ENCODE data around the gene HM13.
"Not testable (repeated sequence)": the region's sequence is repeated elsewhere in the genome, so short reads cannot be mapped to it uniquely, and the experiment has no call there.

The HM13 gene

DNA sequence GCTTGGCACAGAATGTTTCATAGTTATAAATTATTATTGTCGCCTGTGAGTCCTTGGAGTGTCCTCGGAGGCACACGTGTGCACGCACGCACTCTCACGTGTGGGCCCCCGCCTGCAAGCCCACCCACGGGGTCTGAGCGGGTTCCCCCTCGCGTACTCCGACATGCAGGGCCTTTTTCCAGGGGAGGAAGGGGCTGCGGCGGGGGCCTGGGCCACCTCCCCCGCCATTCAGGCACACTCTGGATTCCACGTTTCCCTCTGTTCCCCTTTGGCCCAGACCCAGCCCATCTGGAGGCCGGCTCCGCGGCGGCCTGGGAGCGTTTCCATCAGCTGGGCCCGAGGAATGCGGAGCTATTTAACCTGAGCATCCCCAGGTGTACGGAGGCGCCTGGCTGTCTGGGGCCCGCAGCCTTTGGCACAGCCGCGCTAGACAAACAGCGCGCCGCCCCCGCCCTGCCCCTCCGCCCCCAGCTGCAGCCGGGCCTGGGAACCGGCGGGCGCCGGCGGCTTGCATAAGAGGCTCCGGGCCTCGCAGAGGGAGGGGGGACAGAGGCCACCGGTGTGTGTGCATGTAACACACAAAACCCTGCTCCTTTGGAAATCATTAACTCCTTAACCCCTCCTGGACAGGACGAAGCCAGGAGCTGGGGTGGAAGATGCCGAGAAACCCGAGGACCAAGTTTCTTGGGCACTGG, 94.2 kb downstream of the HM13 start:
- DNase-seq (ENCODE audit: low read depth), result no peak

GRCh38 chr20:31612271-31612640, 98.0 kb downstream of the HM13 start:
- not testable (repeated sequence) for DNase-seq (ENCODE audit: low read depth)

GRCh38 chr20:31615416-31615815, 101.2 kb downstream of the HM13 start:
- no peak for DNase-seq (ENCODE audit: low read depth)

DNA sequence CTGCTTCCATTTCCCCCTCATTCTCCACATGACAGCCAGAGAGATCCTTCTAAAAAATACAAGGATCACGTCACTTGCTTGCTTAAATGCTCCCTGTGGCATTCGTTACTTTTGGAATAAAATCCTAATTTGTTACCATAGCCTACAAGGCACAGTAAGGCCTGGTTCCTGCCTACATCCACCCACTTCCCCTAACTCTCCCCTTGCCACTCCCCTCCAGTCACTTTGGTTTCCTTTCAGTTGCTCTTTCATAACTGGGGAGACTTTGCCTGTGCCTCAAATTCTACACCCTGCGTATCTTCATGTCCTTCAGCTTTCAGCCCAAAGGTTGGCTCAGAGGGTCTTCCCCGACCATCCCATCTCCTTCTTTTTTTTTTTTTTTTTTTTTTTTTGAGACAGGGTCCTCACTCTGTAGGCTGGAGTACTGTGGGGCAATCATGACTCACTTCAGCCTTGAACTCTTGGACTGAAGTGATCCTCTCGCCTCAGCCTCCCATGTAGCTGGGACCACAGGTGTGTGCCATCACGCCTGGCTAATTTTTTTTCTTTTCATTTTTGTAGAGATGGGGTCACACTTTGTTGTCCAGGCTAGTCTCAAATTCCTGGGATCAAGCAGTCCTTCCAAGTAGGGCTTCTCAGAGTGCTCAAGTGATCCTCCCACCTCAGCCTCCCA, 103.3 kb downstream of the HM13 start:
- DNase-seq (ENCODE audit: low read depth), result no peak

Data from stimulated activated CD8-positive, alpha-beta memory T cell treated with anti-CD3 and anti-CD28 coated beads, Interleukin-12 subunit alpha, Interleukin-12 subunit beta, amount 100 ng/mL, for 4 hours (primary cell).